Posterior cingulate gyrus (tissue), 11 donors: Measurements from ENCODE around the gene THAP6.

ENCODE experiments used
- DNase-seq, 10 donors: peaks; one replicate each; pipeline versions ENCODE4 v3.0.0 to v3.0.0-alpha.2; 2020 to 2021; ENCODE audit warnings: mixed read lengths in 3 of 10
- intact Hi-C: fragments of 100-400 bp; cut with DNase I; formaldehyde crosslinking; loops from one replicate; pipeline ENCODE4 v1.15.1; 2023

THAP6 gene

GRCh38 chr4:75564023-75564422, 49.8 kb downstream of the THAP6 start:
- no peak for DNase-seq
- intact Hi-C loops = no loop called here

DNA sequence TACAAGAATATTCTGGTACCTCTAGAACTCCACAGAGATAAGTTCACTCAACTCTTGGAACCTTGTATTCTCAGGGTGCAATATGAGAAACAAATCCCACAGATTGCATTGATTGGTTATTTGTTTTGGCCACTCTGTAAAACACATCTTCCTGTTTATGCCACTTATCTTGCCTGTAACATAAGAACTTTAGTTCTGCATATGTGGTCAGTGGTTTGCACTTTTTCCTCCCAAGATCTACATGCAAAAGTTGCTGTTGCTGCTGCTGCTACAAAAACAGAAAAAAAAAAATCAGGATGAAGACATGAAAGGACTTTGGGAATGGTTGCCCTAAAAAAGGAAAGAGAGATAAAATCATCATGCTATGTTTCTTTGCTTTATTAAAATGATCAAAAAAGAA, 51.2 kb downstream of the THAP6 start:
- intact Hi-C loops = no loop called here
- no peak for DNase-seq

DNA sequence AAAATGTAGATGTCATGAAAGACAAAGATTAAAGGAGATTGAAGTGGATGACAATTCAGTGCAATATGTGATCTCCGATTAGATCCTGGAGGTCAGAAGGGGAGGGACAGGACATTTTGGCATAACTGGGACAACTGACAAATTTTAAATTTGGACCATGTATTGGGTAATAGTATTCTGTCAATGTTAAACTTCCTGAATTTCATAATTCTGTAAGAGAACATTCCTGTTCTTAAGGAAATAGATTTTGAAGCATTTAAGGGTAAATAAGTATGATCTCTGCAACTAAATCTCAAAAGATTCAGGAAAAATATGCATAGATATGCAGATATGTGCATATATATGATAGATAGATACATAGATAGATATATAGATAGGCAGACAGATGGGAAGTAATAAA, 52.6 kb downstream of the THAP6 start:
- no peak for DNase-seq
- intact Hi-C loops = no loop called here

GRCh38 chr4:75567725-75568124, 53.5 kb downstream of the THAP6 start:
- intact Hi-C loops = no loop called here
- no peak for DNase-seq
